ENCODE data around the gene VAV2.

Gene VAV2

GRCh38 chr9:133870598-133871595 is 121.2 kb downstream of the VAV2 start:
- DNase-seq: no peak

DNA sequence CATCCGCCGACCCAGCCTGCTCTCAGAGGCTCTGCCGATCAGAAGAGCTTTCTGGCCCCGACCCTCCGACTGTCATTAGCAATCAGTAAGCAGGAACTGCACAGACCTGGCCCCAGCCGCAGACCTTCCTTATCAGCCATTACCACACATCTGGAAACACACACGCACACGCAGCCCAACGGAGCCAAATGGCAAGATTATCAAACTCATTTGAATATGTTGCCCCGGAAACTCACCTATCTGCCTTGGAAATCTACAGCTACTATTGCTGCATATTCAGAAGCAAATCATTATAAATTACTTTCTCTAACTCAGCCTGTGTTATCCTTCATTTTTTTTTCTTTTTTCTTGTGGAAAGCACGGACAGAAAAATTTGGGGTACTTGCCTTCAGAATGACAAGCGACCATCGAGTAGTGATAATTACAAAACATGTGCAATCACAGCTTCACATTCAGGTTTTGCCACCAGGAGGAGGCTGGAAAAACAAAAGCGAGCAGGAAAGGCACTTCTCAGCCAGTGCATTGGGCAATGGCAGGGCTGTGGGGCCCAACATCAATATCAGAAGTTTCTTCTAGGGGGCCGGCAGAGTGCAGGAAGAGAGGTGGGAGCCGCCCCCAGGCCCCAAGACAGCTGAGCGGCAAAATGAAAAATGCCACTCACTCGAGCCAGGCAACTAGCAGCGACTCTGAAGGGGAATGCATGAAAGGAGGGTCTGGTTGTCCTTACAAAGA is 122.3 kb downstream of the VAV2 start:
- no peak for DNase-seq

DNA sequence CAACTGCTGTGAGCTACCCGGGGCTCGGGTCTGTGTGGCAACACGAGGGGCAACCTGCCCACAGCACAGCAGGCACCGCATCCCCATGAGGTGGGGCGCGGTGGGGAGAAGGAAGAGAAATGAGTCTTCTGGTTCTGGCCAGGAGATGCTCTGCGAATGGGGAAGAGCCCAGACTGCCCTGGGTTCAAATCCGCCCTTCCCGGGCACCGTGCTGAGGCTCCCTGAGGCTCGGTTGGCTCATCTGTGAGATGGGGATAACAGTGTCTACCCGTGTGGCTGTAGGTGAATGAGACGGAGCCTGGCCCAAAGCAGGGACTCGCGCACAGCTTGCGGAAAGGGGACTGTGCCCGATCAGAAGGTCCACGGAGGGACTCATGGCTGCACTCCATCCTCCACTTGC is 123.9 kb downstream of the VAV2 start:
- DNase-seq: no peak

GRCh38 chr9:133866946-133867345 is 125.2 kb downstream of the VAV2 start:
- no peak for DNase-seq

DNA sequence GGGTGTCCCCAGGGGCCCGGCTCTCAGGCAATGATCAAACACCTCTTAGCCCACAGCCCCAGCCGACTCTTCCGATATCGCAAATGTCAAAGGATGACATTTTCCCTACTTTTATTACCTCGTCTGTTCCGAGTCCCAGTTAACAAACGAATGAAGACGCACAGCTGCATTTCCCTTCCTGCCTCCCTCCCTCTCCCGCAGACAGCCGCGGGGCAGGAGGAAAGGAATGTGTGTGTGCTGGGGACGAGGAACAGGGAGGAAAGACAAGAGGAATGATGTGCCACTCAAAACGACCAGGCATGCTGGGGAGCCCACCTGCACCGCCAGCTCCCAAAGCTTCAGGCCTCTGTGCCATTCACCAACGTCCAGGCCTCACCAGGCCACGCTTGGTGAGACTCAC is 128.1 kb downstream of the VAV2 start:
- DNase-seq: no peak

DNA sequence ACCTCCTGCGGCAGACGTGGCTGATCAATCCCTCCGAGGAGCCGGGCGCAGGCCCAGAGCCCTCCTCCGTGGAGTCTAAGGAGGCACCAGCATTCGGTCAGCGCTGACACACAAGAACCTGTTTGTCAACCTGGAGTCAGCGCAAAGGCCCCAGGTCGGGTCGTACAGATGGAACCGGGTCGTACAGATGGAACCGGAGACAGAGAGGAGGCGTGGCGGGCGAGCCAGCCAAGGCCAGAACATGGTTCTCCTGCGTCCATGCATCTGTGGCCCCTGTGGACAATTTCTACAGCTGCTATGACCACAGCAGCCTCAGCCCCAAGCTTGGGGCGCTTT is 128.9 kb downstream of the VAV2 start:
- no peak for DNase-seq

- no peak for DNase-seq
These were observed 129.4 kb downstream of the VAV2 start for GRCh38 chr9:133862585-133863256.

GRCh38 chr9:133861692-133862091 is 130.4 kb downstream of the VAV2 start:
- no peak for DNase-seq

- DNase-seq: no peak
These were observed 131.0 kb downstream of the VAV2 start for GRCh38 chr9:133861086-133861485.

DNA sequence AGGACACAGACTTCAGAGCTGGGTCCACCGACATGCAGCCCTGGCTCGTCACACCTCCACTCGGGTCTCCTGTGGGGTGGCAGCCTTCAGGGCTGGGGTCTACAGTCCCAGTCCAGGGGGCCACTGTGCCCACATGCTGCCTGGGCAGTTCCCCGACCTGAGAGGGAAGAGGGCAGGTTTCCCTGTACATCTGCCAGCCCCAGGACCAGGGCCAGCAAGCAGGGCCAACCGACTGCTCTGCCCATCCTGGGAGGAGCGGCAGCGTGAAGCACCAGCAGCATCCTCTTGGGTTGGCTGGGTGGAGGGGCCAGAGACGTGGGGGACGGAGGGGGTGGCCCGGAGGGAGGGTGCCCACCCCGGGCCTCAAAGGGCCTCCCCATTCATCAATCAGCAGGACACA is 133.4 kb downstream of the VAV2 start:
- no peak for DNase-seq

- no peak for DNase-seq
These were observed 134.5 kb downstream of the VAV2 start for GRCh38 chr9:133857639-133858038.

DNA sequence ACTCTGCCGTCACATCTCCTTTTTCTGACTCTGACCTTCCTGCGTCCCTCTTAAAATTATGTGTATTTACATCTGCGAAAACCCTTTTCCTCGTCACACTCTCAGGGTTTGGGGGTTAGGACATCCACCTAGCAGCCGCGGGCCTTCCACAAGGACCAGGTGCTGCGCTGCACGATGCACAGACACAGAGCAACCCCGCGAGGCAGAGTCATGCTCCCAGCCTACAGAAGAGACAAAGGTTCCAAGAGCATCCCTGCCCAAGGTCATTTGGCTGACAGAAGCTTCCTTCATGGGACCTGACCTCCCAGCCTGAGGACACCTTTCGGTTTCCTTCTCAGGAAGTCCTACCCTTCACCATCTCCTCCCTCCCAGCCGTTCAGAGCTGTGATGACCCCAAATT is 135.3 kb downstream of the VAV2 start:
- no peak for DNase-seq

GRCh38 chr9:133855802-133856521 is 136.2 kb downstream of the VAV2 start:
- DNase-seq: no peak

DNA sequence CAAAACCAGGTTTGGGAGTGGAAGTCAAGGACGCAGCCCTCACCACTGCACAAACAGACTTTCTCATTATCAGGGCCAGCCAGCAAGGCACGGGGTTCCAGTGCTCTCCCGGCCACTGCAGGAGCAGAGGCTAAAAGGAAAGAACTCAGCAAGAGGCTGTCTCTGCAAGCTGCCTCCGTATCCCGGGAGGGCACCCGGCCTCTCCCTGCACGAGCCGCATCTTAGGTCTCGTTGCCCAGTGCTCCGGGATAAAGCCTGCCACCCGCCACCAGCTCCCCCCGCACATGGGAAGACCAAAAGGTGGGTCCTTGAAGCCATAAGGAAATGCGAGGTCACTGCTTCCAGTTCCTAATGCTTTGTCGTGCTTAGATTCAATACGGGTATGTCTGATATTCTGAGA is 136.8 kb downstream of the VAV2 start:
- no peak for DNase-seq

- no peak for DNase-seq
These were observed 137.4 kb downstream of the VAV2 start for GRCh38 chr9:133854765-133855164.

- no peak for DNase-seq
These were observed 138.1 kb downstream of the VAV2 start for GRCh38 chr9:133854048-133854447.

- no peak for DNase-seq
These were observed 138.8 kb downstream of the VAV2 start for GRCh38 chr9:133853331-133853730.

DNA sequence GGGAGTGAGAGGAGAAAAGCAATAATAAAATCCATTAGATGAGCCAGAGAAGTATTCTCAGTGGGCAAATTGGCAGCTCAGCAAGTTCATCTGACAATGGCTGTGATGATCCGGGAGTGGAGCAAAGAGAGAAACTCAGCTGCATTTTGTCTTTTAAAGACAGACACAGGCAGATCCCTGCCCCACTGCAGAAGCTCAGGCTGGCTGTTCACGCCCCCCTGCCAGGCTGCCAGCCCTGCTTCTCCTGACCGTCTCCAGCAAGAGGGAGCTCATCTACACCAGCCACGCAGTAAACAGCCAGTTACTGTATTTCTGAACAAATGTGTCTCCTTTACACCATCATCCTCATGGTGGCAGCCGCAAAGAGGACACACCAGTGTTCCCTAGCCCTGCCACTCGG is 139.7 kb downstream of the VAV2 start:
- DNase-seq: no peak

DNA sequence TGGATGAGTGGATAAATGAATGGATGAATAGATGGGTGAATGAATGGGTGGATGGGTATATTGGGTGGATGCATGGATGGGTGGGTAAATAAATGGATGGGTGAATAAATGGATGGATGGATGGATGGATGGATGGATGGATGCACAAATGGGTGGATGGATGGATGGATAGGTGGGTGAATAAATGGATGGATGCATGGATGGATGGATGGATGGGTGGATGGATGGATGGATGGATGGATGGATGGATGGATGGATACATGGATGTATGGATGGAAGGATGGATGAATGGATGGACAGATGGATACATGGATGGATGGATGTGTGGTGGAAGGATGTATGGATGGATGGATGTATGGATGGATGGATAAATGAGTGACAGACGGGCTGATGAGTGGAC is 140.4 kb downstream of the VAV2 start:
- DNase-seq: no peak

GRCh38 chr9:133850937-133851336 is 141.2 kb downstream of the VAV2 start:
- no peak for DNase-seq

DNA sequence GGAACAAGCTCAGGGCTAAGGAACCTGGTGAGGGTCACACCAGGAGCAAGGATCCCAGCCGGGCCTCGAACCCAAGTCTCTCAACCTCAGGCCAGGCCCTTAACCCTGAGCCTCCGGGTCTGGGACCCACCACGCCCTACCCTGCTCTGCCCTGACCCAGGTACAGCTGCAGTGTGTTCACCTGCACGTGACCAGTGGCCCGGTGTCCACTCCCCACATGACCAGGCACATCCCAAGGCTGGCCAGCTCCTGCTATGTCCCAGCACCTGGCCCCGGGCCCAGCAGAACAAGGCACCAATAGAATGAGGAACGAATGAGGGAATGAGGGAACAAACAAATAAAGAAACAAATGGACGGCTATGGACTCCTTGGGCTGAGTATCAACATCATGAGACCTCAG is 142.0 kb downstream of the VAV2 start:
- no peak for DNase-seq

DNA sequence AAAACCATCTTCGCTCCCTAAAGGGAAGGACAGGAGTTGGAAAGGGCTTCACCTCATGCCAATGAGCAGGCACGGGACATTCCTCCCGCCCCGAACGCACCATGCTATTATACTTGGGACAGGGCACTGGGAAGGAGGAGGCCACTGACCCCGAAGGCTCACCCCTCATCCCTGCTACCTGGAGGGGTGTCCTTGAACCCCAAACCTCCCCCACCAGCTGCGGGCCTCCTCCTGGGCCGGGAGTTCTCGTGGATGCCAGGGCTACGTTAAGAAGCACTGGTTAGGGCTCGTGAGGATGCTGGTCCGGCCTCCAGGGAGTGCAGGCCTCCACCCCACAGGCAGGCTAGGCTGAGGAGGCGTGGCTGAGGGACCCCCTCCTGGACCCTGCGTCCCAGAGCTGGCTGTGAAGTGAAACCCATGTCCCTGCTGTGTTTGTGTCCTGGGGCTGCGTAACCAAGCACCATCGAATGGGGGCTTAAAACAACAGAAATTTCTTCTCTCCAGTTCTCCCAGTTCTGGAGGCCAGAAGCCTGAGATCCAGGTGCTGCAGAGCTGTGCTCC is 142.9 kb downstream of the VAV2 start:
- DNase-seq: no peak

Measured in NCI-H345 (cell line).